ENCODE measurements around the gene SCEL. TPM values are rescaled to one million over a fixed set of nuclear protein-coding genes. Genes with fewer than 3 reads are reported as not detected.

Gene SCEL
- total and polyA plus RNA-seq, 2 of the 4 experiments (the other 2 are of a cell fraction), result not detected

DNA sequence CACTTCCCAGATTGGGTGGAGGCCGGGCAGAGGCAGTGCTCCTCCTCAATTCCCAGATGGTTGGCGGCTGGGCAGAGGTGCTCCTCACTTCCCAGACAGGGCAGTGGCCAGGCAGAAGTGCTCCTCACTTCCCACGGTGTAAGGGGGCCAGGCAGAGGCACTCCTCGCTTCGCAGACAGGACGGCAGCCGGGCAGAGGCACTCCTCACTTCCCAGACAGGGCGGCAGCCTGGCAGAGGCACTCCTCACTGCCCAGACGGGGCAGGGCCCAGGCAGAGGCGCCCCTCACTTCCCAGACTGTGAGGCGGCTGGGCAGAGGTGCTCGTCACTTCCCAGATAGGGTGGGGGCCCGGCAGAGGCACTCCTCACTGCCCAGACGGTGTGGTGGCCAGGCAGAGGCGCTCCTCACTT, 125.3 kb downstream of the SCEL start:
- DNase-seq (no peak), ATAC-seq (ENCODE audit: low read depth) (no peak)
- H3K79me1 ChIP-seq (ENCODE audit: low read depth in 1 of 2, low read length in 2 of 2), result no peaks in the 10 kb centered on the region
- H2BK120ac ChIP-seq (ENCODE audit: low read depth, low read length), result no peak overlapping the region
- in situ Hi-C loops (cut with MboI; ENCODE audit: low sequenced_read_pairs), result no loop called here
- H2BK20ac ChIP-seq (ENCODE audit: low read depth, low read length), result no peak overlapping the region
- H3K9me3 ChIP-seq (ENCODE audit: control insufficient read depth, insufficient read depth, low read length), result peaks cover 2% of the 10 kb centered on the region; the same call in 1 of the 2 replicates
- H3K23ac ChIP-seq (ENCODE audit: low read depth, low read length), result no peak overlapping the region
- no peak overlapping the region for H3K18ac ChIP-seq (ENCODE audit: low read depth, low read length)
- 0% methylated on average over 1 of the region's 15 CpGs; no CpG with 5 or more reads in 1 of the 2 experiments for WGBS, 2 experiments (ENCODE audit: extremely low coverage in 2 of 2, insufficient read length in 1 of 2)
- no peak overlapping the region for H3K4me2 ChIP-seq (ENCODE audit: low read depth, low read length)
- ChIA-PET POLR2A (ENCODE audit: unreplicated experiment) (no interaction called here), CTCF (no interaction called here)
- H3K36me3 ChIP-seq (ENCODE audit: control insufficient read depth, insufficient read depth, low read length), result no peaks in the 10 kb centered on the region
- no peak overlapping the region for H2AK5ac ChIP-seq (ENCODE audit: low read depth, low read length)
- H2BK5ac ChIP-seq (ENCODE audit: low read depth, low read length, poor library complexity, severe bottlenecking), result no peak overlapping the region
- H4K5ac ChIP-seq (ENCODE audit: low read depth, low read length), result no peak overlapping the region
- intact Hi-C loops (cut with micrococcal nuclease), result no loop called here
- no peak for TF ChIP-seq RFX5 (IDR thresholded peaks at IDR 0.05; ENCODE audit: low read depth, low read length)
- no peak for TF ChIP-seq POLR2A (IDR thresholded peaks at IDR 0.05; ENCODE audit: low read depth, low read length)
- no peak for TF ChIP-seq SMC3 (IDR thresholded peaks at IDR 0.05; ENCODE audit: low read depth, low read length)
- TF ChIP-seq MXI1 (IDR thresholded peaks at IDR 0.05; ENCODE audit: borderline replicate concordance, low read depth, low read length), result no peak
- TF ChIP-seq, protein P1, sequence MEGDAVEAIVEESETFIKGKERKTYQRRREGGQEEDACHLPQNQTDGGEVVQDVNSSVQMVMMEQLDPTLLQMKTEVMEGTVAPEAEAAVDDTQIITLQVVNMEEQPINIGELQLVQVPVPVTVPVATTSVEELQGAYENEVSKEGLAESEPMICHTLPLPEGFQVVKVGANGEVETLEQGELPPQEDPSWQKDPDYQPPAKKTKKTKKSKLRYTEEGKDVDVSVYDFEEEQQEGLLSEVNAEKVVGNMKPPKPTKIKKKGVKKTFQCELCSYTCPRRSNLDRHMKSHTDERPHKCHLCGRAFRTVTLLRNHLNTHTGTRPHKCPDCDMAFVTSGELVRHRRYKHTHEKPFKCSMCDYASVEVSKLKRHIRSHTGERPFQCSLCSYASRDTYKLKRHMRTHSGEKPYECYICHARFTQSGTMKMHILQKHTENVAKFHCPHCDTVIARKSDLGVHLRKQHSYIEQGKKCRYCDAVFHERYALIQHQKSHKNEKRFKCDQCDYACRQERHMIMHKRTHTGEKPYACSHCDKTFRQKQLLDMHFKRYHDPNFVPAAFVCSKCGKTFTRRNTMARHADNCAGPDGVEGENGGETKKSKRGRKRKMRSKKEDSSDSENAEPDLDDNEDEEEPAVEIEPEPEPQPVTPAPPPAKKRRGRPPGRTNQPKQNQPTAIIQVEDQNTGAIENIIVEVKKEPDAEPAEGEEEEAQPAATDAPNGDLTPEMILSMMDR (conservative IDR thresholded peaks at IDR 0.05; ENCODE audit: low read depth, low read length), result no peak
- TF ChIP-seq, protein P2, sequence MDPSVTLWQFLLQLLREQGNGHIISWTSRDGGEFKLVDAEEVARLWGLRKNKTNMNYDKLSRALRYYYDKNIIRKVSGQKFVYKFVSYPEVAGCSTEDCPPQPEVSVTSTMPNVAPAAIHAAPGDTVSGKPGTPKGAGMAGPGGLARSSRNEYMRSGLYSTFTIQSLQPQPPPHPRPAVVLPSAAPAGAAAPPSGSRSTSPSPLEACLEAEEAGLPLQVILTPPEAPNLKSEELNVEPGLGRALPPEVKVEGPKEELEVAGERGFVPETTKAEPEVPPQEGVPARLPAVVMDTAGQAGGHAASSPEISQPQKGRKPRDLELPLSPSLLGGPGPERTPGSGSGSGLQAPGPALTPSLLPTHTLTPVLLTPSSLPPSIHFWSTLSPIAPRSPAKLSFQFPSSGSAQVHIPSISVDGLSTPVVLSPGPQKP (IDR thresholded peaks at IDR 0.05; ENCODE audit: borderline replicate concordance, low read depth, low read length), result no peak
- TF ChIP-seq CHD1 (IDR thresholded peaks at IDR 0.05; ENCODE audit: low read depth, low read length), result no peak
- TF ChIP-seq, protein P3, sequence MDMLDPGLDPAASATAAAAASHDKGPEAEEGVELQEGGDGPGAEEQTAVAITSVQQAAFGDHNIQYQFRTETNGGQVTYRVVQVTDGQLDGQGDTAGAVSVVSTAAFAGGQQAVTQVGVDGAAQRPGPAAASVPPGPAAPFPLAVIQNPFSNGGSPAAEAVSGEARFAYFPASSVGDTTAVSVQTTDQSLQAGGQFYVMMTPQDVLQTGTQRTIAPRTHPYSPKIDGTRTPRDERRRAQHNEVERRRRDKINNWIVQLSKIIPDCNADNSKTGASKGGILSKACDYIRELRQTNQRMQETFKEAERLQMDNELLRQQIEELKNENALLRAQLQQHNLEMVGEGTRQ (IDR thresholded peaks at IDR 0.05; ENCODE audit: low read depth, low read length), result no peak
- TF ChIP-seq NFE2L2 (IDR thresholded peaks at IDR 0.05; ENCODE audit: low read depth, low read length), result no peak
- no peak for TF ChIP-seq RAD21 (IDR thresholded peaks at IDR 0.05; ENCODE audit: low read length)
- no peak for TF ChIP-seq MAZ (IDR thresholded peaks at IDR 0.05; ENCODE audit: borderline replicate concordance, low read depth, low read length)
- no peak for TF ChIP-seq RCOR1 (IDR thresholded peaks at IDR 0.05; ENCODE audit: insufficient replicate concordance, low read length)
- TF ChIP-seq CEBPB (IDR thresholded peaks at IDR 0.05; ENCODE audit: low read depth, low read length), result no peak
- H4K20me1 ChIP-seq (ENCODE audit: insufficient read depth, low read length), result no peaks in the 10 kb centered on the region
- H2AK9ac ChIP-seq (replicated peaks; ENCODE audit: low read depth, low read length, poor library complexity), result no peak overlapping the region
- H3K27ac ChIP-seq (ENCODE audit: insufficient read depth, low read length), result no peak overlapping the region
- H3K9ac ChIP-seq (ENCODE audit: low read depth, low read length), result no peak overlapping the region
- BruUV-seq (replicated peaks), result no TSS peak
- H4K91ac ChIP-seq (ENCODE audit: insufficient read depth, low read depth, low read length), result no peak overlapping the region
- H3K9me1 ChIP-seq (ENCODE audit: insufficient read depth, low read length), result no peaks in the 10 kb centered on the region
- no peaks in the 10 kb centered on the region for H3K27me3 ChIP-seq (ENCODE audit: control insufficient read depth, insufficient read depth, low read length)
- no peak overlapping the region for H4K8ac ChIP-seq (ENCODE audit: low read depth in 2 of 2, low read length in 2 of 2)
- no peak overlapping the region for H3K4ac ChIP-seq (ENCODE audit: low read depth, low read length)
- no peaks in the 10 kb centered on the region for H3K4me1 ChIP-seq (ENCODE audit: control insufficient read depth, insufficient read depth, low read length)
- H3K4me3 ChIP-seq (ENCODE audit: insufficient read depth, low read depth, low read length), result no peak overlapping the region
- no peak overlapping the region for H2AFZ ChIP-seq (replicated peaks; ENCODE audit: low read length, poor library complexity)
- no peak overlapping the region for H3K56ac ChIP-seq (ENCODE audit: extremely low read depth, insufficient read depth, low read length)
- H2BK15ac ChIP-seq (ENCODE audit: low read depth, low read length), result no peak overlapping the region
- dilution Hi-C loops (cut with HindIII; ENCODE audit: low sequenced_read_pairs, unreplicated experiment), result no loop called here
- no peak overlapping the region for H3K14ac ChIP-seq (replicated peaks; ENCODE audit: low read depth, low read length)

All from IMR-90 (cell line).